HEK293 (cell line): ENCODE data around the gene RPS14.

Experiments used
- CTCF ChIA-PET: fragments of 350-600 bp; formaldehyde crosslinking; extraction: SDS; loops from one replicate; lab custom pipeline; 2021; ENCODE audit warnings: antibody characterized with exemption; lab: Yijun Ruan, JAX
- POLR2A ChIA-PET: fragments of 300-600 bp; formaldehyde crosslinking; extraction: SDS; loops from one replicate; lab custom pipeline; 2020; ENCODE audit warnings: antibody characterized with exemption, inconsistent platforms; lab: Yijun Ruan, JAX
- H3K27ac ChIP-seq: fragments of 200-500 bp; sonication (Bioruptor generic); 2 replicates; pipeline ENCODE4 v1.5.1; 2014; ENCODE audit warnings: low read depth, low read length, control low read depth, inconsistent platforms; ENCODE audit errors: extremely low read depth
- H3K36me3 ChIP-seq, 2 experiments: fragments of 200-500 bp in 1 of 2; sonication (Bioruptor generic) in 1 of 2; 1 replicate in 1 of 2; 2 replicates in 1 of 2; pipeline ENCODE4 v1.5.1; 2014 to 2017; ENCODE audit warnings: inconsistent platforms in 2 of 2, low read length in 2 of 2; ENCODE audit not compliant: control insufficient read depth in 2 of 2, insufficient read depth in 1 of 2
- H3K4me1 ChIP-seq: fragments of 200-500 bp; sonication (Bioruptor generic); 2 replicates; pipeline ENCODE4 v1.5.1; 2014; ENCODE audit warnings: mild to moderate bottlenecking, low read length, inconsistent platforms; ENCODE audit not compliant: control insufficient read depth, insufficient read depth
- H3K4me3 ChIP-seq: 2 replicates; pipeline ENCODE4 v1.5.1; 2011; ENCODE audit warnings: low read depth, mild to moderate bottlenecking, control low read depth, low read length, moderate library complexity
- H3K9me3 ChIP-seq: fragments of 200-500 bp; sonication (Bioruptor generic); 2 replicates; pipeline ENCODE4 v1.5.1; 2014; ENCODE audit warnings: low read depth, low read length, inconsistent platforms; ENCODE audit not compliant: control insufficient read depth, insufficient read depth
- BCL11A ChIP-seq: fragments of 450-650 bp; formaldehyde crosslinking; IDR thresholded peaks from 2 replicates; pipeline ENCODE4 v1.5.1; 2016; ENCODE audit warnings: low read depth, missing biosample characterization, missing genetic modification characterization
- GLIS1 ChIP-seq: fragments of 450-650 bp; formaldehyde crosslinking; IDR thresholded peaks from 2 replicates; pipeline ENCODE4 v1.5.1; 2016; ENCODE audit warnings: missing biosample characterization, missing genetic modification characterization
- GLIS2 ChIP-seq: fragments of 450-650 bp; formaldehyde crosslinking; IDR thresholded peaks from 2 replicates; pipeline ENCODE4 v1.5.1; 2016; ENCODE audit warnings: missing biosample characterization, missing genetic modification characterization
- KLF1 ChIP-seq: fragments of 450-650 bp; formaldehyde crosslinking; IDR thresholded peaks from 2 replicates; pipeline ENCODE4 v1.5.1; 2016; ENCODE audit warnings: missing biosample characterization, missing genetic modification characterization
- KLF8 ChIP-seq: fragments of 450-650 bp; formaldehyde crosslinking; IDR thresholded peaks from 2 replicates; pipeline ENCODE4 v1.5.1; 2016; ENCODE audit warnings: missing biosample characterization, missing genetic modification characterization
- PATZ1 ChIP-seq: fragments of 450-650 bp; formaldehyde crosslinking; IDR thresholded peaks from 2 replicates; pipeline ENCODE4 v1.5.1; 2016; ENCODE audit warnings: missing biosample characterization, missing genetic modification characterization
- SP7 ChIP-seq: fragments of 450-650 bp; formaldehyde crosslinking; IDR thresholded peaks from 2 replicates; pipeline ENCODE4 v1.5.1; 2016; ENCODE audit warnings: missing biosample characterization, missing genetic modification characterization
- TCF7L2 ChIP-seq: IDR thresholded peaks from 2 replicates; pipeline ENCODE4 v1.6.1; 2011; ENCODE audit warnings: low read depth, mild to moderate bottlenecking, inconsistent platforms, low read length, moderate library complexity, borderline replicate concordance
- ZBTB17 ChIP-seq: fragments of 450-650 bp; formaldehyde crosslinking; IDR thresholded peaks from 2 replicates; pipeline ENCODE4 v1.5.1; 2016; ENCODE audit warnings: missing biosample characterization, missing genetic modification characterization
- ZBTB48 ChIP-seq: fragments of 450-650 bp; formaldehyde crosslinking; IDR thresholded peaks from 2 replicates; pipeline ENCODE4 v1.5.1; 2016; ENCODE audit warnings: missing biosample characterization, missing genetic modification characterization
- ZNF121 ChIP-seq: fragments of 450-650 bp; formaldehyde crosslinking; IDR thresholded peaks from 2 replicates; pipeline ENCODE4 v1.5.1; 2016; ENCODE audit warnings: missing biosample characterization, missing genetic modification characterization
- ZNF155 ChIP-seq: fragments of 450-650 bp; formaldehyde crosslinking; IDR thresholded peaks from 2 replicates; pipeline ENCODE4 v1.5.1; 2016; ENCODE audit warnings: missing biosample characterization, missing genetic modification characterization
- ZNF23 ChIP-seq: fragments of 450-650 bp; formaldehyde crosslinking; IDR thresholded peaks from 2 replicates; pipeline ENCODE4 v1.5.1; 2016; ENCODE audit warnings: missing biosample characterization, missing genetic modification characterization, borderline replicate concordance
- ZNF510 ChIP-seq: fragments of 450-650 bp; formaldehyde crosslinking; IDR thresholded peaks from 2 replicates; pipeline ENCODE4 v1.5.1; 2018; ENCODE audit warnings: mild to moderate bottlenecking, missing genetic modification characterization, missing biosample characterization; ENCODE audit not compliant: insufficient replicate concordance
- ZNF555 ChIP-seq: fragments of 450-650 bp; formaldehyde crosslinking; conservative IDR thresholded peaks from 2 replicates; pipeline ENCODE4 v1.5.1; 2017; ENCODE audit warnings: missing biosample characterization, mild to moderate bottlenecking, missing genetic modification characterization, inconsistent platforms
- ZNF600 ChIP-seq: fragments of 450-650 bp; formaldehyde crosslinking; IDR thresholded peaks from 2 replicates; pipeline ENCODE4 v1.5.1; 2016; ENCODE audit warnings: missing biosample characterization, missing genetic modification characterization
- ZNF654 ChIP-seq: fragments of 450-650 bp; formaldehyde crosslinking; IDR thresholded peaks from 2 replicates; pipeline ENCODE4 v1.5.1; 2016; ENCODE audit warnings: low read depth, missing biosample characterization, missing genetic modification characterization
- ZXDB ChIP-seq: fragments of 450-650 bp; formaldehyde crosslinking; IDR thresholded peaks from 2 replicates; pipeline ENCODE4 v1.5.1; 2016; ENCODE audit warnings: missing biosample characterization, missing genetic modification characterization
- TF ChIP-seq, protein P1 (sequence below): fragments of 450-650 bp; formaldehyde crosslinking; IDR thresholded peaks from 2 replicates; pipeline ENCODE4 v1.5.1; 2016; ENCODE audit warnings: missing biosample characterization, missing genetic modification characterization

Gene RPS14

GRCh38 chr5:150497274-150497988, 47.9 kb upstream of the RPS14 start (continued):
- no peak for TF ChIP-seq ZNF23
- TF ChIP-seq, protein P1, sequence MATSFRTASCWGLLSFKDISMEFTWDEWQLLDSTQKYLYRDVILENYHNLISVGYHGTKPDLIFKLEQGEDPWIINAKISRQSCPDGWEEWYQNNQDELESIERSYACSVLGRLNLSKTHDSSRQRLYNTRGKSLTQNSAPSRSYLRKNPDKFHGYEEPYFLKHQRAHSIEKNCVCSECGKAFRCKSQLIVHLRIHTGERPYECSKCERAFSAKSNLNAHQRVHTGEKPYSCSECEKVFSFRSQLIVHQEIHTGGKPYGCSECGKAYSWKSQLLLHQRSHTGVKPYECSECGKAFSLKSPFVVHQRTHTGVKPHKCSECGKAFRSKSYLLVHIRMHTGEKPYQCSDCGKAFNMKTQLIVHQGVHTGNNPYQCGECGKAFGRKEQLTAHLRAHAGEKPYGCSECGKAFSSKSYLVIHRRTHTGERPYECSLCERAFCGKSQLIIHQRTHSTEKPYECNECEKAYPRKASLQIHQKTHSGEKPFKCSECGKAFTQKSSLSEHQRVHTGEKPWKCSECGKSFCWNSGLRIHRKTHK: no peak
- TF ChIP-seq ZNF654: no peak
- TF ChIP-seq PATZ1: peak; percentile 63
- TF ChIP-seq KLF8 (tag by site-specific recombination): no peak
- no peak for TF ChIP-seq ZNF155 (tag by site-specific recombination)
- TF ChIP-seq ZNF555 (tag by site-specific recombination): no peak
- TF ChIP-seq ZNF600 (tag by site-specific recombination): peak; percentile 71; the same call in 1 of the 2 replicates
- no peak for TF ChIP-seq ZNF510 (tag by site-specific recombination)

DNA sequence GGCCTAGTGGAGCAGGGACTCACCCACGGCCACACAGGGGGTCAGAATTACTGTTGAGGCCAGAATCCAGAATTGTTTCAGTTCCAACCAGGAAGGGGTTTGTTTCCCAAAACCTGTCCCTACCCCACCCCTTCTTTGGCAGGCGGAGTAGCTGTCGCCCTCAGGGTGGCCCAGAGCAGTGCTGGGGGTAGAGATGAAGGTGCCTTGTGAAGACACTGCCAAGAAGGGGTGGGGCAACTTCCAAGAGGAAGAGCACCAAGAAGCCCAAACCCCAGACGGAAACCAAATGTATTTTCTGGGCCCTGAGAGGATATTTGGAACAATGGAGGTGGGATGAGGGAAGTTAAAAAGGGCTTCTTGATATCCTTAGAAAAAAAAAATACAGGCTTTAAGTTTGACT, 47.0 kb upstream of the RPS14 start:
- H3K27ac ChIP-seq: no peak overlapping the region
- peaks cover 0 to 8% of the 10 kb centered on the region in 2 experiments; a peak in 2 of 3 replicates for H3K36me3 ChIP-seq
- peaks cover 27% of the 10 kb centered on the region for H3K4me1 ChIP-seq
- no peak overlapping the region for H3K4me3 ChIP-seq
- TF ChIP-seq ZXDB: no peak
- peak; percentile 32; the same call in 1 of the 2 replicates for TF ChIP-seq KLF1 (tag by site-specific recombination)
- TF ChIP-seq GLIS1: peak; percentile 86
- CTCF ChIA-PET: interaction anchor here (1.0 to 2.3 kb wide), 3 partner anchors 17 to 37 kb away, joined by 4 to 6 read pairs (median 5); no protein-coding TSS in a partner anchor
- no peaks in the 10 kb centered on the region for H3K9me3 ChIP-seq
- POLR2A ChIA-PET: interaction anchor here (3.1 kb wide), 1 partner anchor 10 kb away, joined by 11 read pairs; no protein-coding TSS in a partner anchor

GRCh38 chr5:150496098-150496497, 46.6 kb upstream of the RPS14 start:
- ChIA-PET CTCF (interaction anchor here (0.6 to 2.3 kb wide), 4 partner anchors 28 to 329 kb away, joined by 3 to 6 read pairs (median 4); no protein-coding TSS in a partner anchor), POLR2A (no interaction called here)
- Histone ChIP-seq H3K9me3 (no peaks in the 10 kb centered on the region), H3K36me3 (peaks cover 0 to 9% of the 10 kb centered on the region in 2 experiments; a peak in 2 of 3 replicates), H3K4me3 (no peak overlapping the region), H3K4me1 (peaks cover 27% of the 10 kb centered on the region), H3K27ac (no peak overlapping the region)
- TF ChIP-seq ZNF121 (tag by site-specific recombination) (peak; percentile 78), BCL11A (no peak)

DNA sequence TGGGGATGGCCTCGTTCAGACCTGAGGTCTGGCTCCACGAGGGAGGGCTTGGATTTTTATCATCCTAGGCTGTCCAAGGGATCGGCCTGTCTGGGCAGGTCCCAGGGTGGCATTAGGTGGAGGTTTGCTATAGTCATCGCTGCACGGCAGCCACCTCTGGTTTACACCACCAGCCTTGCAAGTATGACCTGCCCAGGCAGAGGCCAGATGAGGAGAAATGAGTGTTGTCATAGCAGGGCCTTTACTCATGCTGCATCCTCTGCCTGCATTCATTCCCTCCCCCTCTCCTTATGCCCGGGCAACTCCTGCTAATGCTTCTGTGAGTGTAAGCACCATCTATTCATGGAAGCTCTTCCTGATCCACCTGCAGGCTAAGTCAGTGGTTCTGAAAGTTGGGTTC, 43.1 kb upstream of the RPS14 start:
- Histone ChIP-seq H3K4me1 (peaks cover 28% of the 10 kb centered on the region), H3K27ac (no peak overlapping the region), H3K9me3 (no peaks in the 10 kb centered on the region), H3K4me3 (no peak overlapping the region), H3K36me3 (peaks cover 0 to 5% of the 10 kb centered on the region in 2 experiments; a peak in 2 of 3 replicates)
- 0 out of 2 replicates have a peak, but pooled peaks have one; percentile 15 for TF ChIP-seq GLIS2 (tag by site-specific recombination)
- TF ChIP-seq TCF7L2: no peak
- peak; percentile 15; the same call in 1 of the 2 replicates for TF ChIP-seq SP7 (tag by site-specific recombination)
- TF ChIP-seq ZBTB48: peak; percentile 35; the same call in 1 of the 2 replicates
- TF ChIP-seq ZBTB17 (tag by site-specific recombination): peak; percentile 54
- POLR2A ChIA-PET: interaction anchor here (1.2 kb wide), 1 partner anchor 16 kb away, joined by 5 read pairs; no protein-coding TSS in a partner anchor
- CTCF ChIA-PET: interaction anchor here (1.0 kb wide), 1 partner anchor 32 kb away, joined by 4 read pairs; no protein-coding TSS in a partner anchor
